ENCODE results near the gene GPC6.
"Not testable (repeated sequence)": the region's sequence is repeated elsewhere in the genome, so short reads cannot be mapped to it uniquely, and the experiment has no call there.

The GPC6 gene

GRCh38 chr13:93270769-93271742, 44.4 kb downstream of the GPC6 start:
- DNase-seq: no peak

GRCh38 chr13:93279982-93280381, 53.4 kb downstream of the GPC6 start:
- DNase-seq: no peak

DNA sequence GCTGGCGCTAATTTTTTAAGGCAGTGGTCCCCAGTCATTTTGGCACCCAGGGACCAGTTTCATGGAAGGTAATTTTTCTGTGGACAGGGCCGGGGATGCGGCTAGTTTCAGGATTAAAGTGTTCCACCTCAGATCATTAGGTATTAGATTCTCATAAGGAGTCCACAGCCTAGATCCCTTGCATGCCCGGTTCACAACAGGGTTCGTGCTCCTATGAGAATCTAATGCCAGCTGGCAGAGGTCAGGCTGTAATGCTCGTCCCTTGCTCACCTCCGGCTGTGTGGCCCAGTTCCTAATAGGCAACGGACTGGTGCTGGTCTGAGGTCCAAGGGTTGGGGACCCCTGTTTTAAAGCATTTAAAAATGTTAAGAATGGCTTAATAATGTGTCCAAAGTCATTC, 54.1 kb downstream of the GPC6 start:
- DNase-seq: no peak

DNA sequence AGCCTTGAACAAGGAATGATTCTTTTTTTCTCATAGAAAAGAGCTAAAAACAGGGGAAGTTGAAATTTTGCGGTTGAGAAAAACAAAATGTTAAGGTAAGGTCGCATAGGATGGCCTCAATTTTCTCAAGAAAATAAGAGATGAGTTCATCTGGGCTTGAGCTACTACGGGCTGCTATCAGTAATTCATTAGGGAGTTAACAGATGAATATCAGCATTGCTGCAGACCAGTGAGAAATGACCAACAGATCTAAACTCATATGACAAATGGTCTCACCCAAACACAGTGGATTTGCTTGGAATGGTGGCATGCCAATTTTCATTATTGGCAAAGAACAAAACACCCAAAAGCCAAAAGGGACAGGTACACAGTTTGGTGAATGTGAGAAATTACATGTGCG, 56.6 kb downstream of the GPC6 start:
- DNase-seq: no peak

GRCh38 chr13:93284064-93284463, 57.5 kb downstream of the GPC6 start:
- DNase-seq: no peak

DNA sequence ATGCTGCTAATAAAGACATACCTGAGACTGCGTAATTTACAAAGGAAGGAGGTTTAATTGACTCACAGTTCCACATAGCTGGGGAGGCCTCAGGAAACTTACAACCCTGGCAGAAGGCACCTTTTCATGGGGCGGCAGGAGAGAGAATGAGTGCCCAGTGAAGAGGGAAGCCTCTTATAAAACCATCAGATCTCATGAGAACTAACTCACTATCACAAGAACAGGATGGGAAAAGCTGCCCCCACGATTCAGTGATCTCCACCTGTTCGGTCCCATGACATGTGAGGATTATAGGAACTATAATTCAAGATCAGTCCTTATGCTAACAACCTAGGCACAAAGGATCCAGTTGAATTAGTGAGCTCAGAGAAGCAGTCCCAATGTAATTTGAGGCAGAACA, 59.4 kb downstream of the GPC6 start:
- no peak for DNase-seq

GRCh38 chr13:93289053-93289452, 62.4 kb downstream of the GPC6 start:
- no peak for DNase-seq

- DNase-seq: peak; percentile 28
Measured at GRCh38 chr13:93289842-93290241, 63.2 kb downstream of the GPC6 start.

- no peak for DNase-seq
Measured at GRCh38 chr13:93290503-93290902, 63.9 kb downstream of the GPC6 start.

GRCh38 chr13:93292366-93292765, 65.8 kb downstream of the GPC6 start:
- DNase-seq: no peak

DNA sequence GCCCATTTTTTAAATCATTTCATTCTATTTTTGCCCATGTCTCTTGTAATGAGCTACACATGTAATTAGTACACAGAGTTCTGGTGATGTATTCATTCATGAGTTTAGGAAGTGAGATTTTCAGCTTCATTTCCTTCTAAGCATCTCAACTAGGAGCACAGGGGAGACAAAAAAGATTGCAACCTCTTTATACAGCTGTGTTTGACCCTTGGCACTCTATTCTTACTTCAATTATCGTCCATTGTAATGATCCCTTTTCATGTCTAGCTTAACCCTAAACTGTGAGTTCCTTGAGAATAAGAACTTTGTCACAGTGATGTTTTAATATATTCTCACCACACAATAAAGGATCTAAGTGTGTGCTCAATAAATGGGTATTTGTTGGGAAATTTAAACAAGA, 67.1 kb downstream of the GPC6 start:
- DNase-seq: no peak

GRCh38 chr13:93296584-93296983, 70.0 kb downstream of the GPC6 start:
- no peak for DNase-seq

DNA sequence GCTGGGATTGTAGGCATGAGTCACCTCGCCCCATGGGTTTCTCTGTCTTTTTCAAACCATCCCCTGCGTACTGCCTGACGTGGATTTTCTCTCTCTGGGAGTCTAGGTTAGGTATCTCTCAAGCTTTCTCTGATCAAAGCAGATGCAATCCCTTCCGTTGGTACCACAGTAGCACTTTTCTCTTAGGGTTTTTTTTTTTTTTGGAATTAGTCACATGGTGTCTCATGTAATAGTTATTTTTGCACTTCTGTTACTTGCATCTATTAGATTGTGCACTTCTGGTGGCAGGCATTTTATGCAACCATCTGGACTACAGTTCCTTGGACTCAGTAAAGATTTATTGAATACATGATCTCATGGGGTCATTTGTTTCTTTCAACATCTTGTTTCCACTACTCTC, 72.1 kb downstream of the GPC6 start:
- DNase-seq: no peak

GRCh38 chr13:93304134-93304533, 77.5 kb downstream of the GPC6 start:
- DNase-seq: no peak

GRCh38 chr13:93304868-93305613, 78.4 kb downstream of the GPC6 start:
- DNase-seq: no peak

DNA sequence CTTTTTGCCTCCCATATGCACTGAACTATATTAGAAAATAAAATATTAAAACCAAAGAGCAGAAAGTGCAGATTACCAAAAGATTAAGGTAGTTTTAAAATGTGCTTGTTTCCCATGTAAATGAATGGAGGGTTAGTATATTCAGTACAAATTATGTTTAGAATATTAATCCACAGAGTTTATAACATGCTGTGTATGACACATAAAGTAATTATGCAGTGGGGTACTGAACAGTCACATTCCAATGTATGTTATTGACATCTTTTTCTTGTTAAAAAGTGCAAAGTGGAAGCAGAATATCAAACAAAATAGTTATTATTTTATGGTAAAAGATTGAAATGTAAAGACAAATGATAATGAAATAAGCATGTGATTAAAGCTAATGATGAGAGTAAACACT, 79.3 kb downstream of the GPC6 start:
- no peak for DNase-seq

DNA sequence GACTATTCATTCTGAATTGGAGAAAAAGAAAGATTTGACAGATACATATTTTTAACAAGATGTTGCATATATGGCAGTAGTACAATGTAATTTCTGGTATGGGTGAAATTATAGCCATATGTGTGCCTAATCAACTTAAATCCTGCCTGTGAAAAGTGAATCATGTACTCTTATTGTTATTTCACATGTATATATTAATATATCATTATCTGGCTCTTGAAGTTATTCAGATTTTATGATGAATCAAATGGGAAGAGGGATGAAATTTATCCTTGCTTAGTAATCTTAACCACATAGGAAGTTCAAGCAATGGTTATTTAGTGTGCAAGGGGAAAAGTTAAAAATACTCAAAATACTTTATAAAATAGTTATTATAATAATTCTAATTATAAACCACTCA, 80.5 kb downstream of the GPC6 start:
- DNase-seq: no peak

DNA sequence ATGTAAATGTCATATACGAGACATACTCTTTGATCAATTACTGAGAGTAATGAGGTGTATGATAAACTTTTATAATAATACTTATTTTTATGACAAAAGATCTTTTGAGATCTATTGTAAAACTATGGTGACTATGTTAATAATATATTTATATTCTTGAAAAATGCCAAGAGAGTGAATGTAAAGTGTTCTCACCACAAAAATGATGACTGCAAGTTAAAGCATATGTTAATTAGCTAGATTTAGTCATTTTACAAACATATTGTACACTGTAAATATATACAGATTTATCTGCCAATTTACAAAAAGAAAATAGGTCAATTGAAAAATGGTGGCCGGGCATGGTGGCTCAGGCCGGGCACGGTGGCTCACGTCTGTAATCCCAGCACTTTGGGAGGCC, 81.0 kb downstream of the GPC6 start:
- no peak for DNase-seq

GRCh38 chr13:93309886-93310523, 83.4 kb downstream of the GPC6 start:
- DNase-seq: peak; percentile 9

GRCh38 chr13:93316841-93317240, 90.2 kb downstream of the GPC6 start:
- DNase-seq: no peak

DNA sequence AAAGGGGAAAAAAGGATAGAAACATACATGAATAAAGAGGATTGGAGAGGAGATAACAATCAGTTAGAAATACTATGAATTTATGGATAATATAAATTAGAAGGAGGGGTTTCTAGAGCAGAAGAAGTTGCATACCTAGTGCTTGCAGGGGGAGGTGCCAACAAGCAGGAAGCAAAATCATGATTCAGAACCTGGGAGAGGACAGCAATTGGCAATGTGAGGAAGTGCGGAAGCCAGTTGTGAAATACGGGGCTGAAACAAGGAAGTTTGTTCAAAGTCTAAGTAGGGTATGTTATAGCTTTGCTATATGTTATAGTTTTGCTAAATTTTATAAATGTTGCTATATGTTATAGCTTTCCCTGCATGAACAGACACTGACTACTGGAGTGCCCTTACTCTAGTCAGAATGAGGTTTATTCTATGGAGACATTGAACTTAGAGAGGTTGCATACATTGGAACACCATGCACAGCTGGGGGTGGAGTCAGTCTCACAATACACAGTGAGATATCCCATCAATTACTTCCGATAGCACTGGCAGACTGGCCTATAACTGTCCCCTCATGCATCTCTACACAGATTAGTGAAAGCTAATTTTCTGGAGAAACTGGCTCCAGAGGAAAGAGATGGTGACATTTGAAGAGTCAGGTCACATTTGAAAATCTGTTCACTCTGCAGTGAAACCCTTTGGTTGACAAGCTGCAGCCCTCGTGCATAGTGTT, 92.1 kb downstream of the GPC6 start:
- DNase-seq: no peak

GRCh38 chr13:93320942-93321341, 94.3 kb downstream of the GPC6 start:
- no peak for DNase-seq

DNA sequence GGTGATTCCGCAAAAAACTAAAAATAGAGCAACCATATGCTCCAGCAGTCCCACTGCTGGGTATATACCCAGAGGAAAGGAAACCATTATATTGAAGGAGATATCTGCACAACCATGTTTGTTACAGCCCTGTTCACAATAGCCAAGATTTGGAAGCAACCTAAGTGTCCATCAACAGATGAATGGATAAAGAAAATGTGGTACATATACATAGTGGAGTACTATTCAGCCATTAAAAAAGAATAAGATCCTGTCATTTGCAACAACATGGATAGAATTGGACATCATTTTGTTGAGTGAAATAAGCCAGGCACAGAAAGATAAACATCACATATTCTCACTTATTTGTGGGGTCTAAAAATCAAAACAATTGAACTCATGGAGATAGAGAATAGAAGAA, 97.3 kb downstream of the GPC6 start:
- DNase-seq: not testable (repeated sequence)
